GM12864 (cell line): ENCODE results near the gene CLCF1.

Source experiments
- DNase-seq: peaks from one replicate; pipeline ENCODE4 v3.0.0-alpha.2; 2011; ENCODE audit warnings: low read depth
- H3K4me3 ChIP-seq: 2 replicates; pipeline ENCODE4 v1.5.1; 2011; ENCODE audit warnings: mild to moderate bottlenecking, low read depth, low read length, control low read depth
- CTCF ChIP-seq: IDR thresholded peaks from 2 replicates; pipeline ENCODE4 v1.5.1; 2011; ENCODE audit warnings: low read depth, mild to moderate bottlenecking, moderate library complexity, low read length, control low read depth, inconsistent platforms; ENCODE audit errors: missing control alignments

The CLCF1 gene

GRCh38 chr11:67382276-67383136, 9.1 kb upstream of the CLCF1 start:
- DNase-seq = peak; percentile 73
- H3K4me3 ChIP-seq = no peak overlapping the region
- peak; percentile 99 for TF ChIP-seq CTCF

- TF ChIP-seq CTCF = peak; percentile 20
- 0 out of 2 replicates have a peak overlapping the region, but pooled peaks have one; percentile 2 for H3K4me3 ChIP-seq
- no peak for DNase-seq
Observed at GRCh38 chr11:67381244-67381972, 8.0 kb upstream of the CLCF1 start.

- no peak for DNase-seq
- no peak for TF ChIP-seq CTCF
- no peak overlapping the region for H3K4me3 ChIP-seq
Observed at GRCh38 chr11:67379061-67380058, 6.0 kb upstream of the CLCF1 start.

GRCh38 chr11:67378544-67378943, 5.1 kb upstream of the CLCF1 start:
- TF ChIP-seq CTCF = no peak
- no peak for DNase-seq
- no peak overlapping the region for H3K4me3 ChIP-seq

- no peak for DNase-seq
- no peak for TF ChIP-seq CTCF
- no peak overlapping the region for H3K4me3 ChIP-seq
Observed at GRCh38 chr11:67376873-67377808, 3.7 kb upstream of the CLCF1 start.
